HG03457 (cell line): ENCODE measurements around the gene VTI1A.
A peak's percentile ranks its signal among the peaks of the same experiment; 100 is the strongest.

ENCODE experiments used
- ATAC-seq: cut with Tn5 transposase; IDR thresholded peaks from one replicate; pipeline ENCODE4 v1.9.1; 2021; ENCODE audit warnings: moderate number of reproducible peaks; ENCODE audit not compliant: unreplicated experiment

Gene VTI1A

GRCh38 chr10:112821038-112821437 is 374.0 kb downstream of the VTI1A start:
- no peak for ATAC-seq

- no peak for ATAC-seq
These were observed 374.6 kb downstream of the VTI1A start for GRCh38 chr10:112821663-112822062.

GRCh38 chr10:112823007-112823406 is 376.0 kb downstream of the VTI1A start:
- ATAC-seq = no peak

GRCh38 chr10:112823604-112824003 is 376.6 kb downstream of the VTI1A start:
- ATAC-seq = no peak

- no peak for ATAC-seq
These were observed 379.1 kb downstream of the VTI1A start for GRCh38 chr10:112826018-112826697.

- no peak for ATAC-seq
These were observed 380.1 kb downstream of the VTI1A start for GRCh38 chr10:112827086-112827485.

- ATAC-seq = no peak
These were observed 380.9 kb downstream of the VTI1A start for GRCh38 chr10:112827951-112828350.

- no peak for ATAC-seq
These were observed 384.8 kb downstream of the VTI1A start for GRCh38 chr10:112831859-112832258.

GRCh38 chr10:112832361-112832878 is 385.4 kb downstream of the VTI1A start:
- ATAC-seq = no peak

GRCh38 chr10:112832959-112833358 is 385.9 kb downstream of the VTI1A start:
- ATAC-seq = no peak

GRCh38 chr10:112834751-112835181 is 387.8 kb downstream of the VTI1A start:
- ATAC-seq = no peak

GRCh38 chr10:112835217-112835715 is 388.3 kb downstream of the VTI1A start:
- ATAC-seq = no peak

GRCh38 chr10:112835944-112836451 is 389.0 kb downstream of the VTI1A start:
- ATAC-seq = no peak

- ATAC-seq = no peak
These were observed 391.9 kb downstream of the VTI1A start for GRCh38 chr10:112838784-112839481.

GRCh38 chr10:112839928-112840654 is 393.1 kb downstream of the VTI1A start:
- ATAC-seq = no peak

- ATAC-seq = no peak
These were observed 394.5 kb downstream of the VTI1A start for GRCh38 chr10:112841549-112841948.

- peak; percentile 96 for ATAC-seq
These were observed 395.9 kb downstream of the VTI1A start for GRCh38 chr10:112842832-112843360.

GRCh38 chr10:112843623-112844022 is 396.6 kb downstream of the VTI1A start:
- no peak for ATAC-seq

GRCh38 chr10:112844681-112845544 is 397.9 kb downstream of the VTI1A start:
- no peak for ATAC-seq

- no peak for ATAC-seq
These were observed 400.8 kb downstream of the VTI1A start for GRCh38 chr10:112847778-112848177.
